Activated gamma-delta T cell (primary cell): ENCODE measurements around the gene LRRC27.

ENCODE experiments used
- DNase-seq: peaks from one replicate; lab custom pipeline; 2025; lab: John Stamatoyannopoulos, UW

Gene LRRC27

GRCh38 chr10:132402781-132403241 lies 70.8 kb downstream of the LRRC27 start:
- DNase-seq: no peak

DNA sequence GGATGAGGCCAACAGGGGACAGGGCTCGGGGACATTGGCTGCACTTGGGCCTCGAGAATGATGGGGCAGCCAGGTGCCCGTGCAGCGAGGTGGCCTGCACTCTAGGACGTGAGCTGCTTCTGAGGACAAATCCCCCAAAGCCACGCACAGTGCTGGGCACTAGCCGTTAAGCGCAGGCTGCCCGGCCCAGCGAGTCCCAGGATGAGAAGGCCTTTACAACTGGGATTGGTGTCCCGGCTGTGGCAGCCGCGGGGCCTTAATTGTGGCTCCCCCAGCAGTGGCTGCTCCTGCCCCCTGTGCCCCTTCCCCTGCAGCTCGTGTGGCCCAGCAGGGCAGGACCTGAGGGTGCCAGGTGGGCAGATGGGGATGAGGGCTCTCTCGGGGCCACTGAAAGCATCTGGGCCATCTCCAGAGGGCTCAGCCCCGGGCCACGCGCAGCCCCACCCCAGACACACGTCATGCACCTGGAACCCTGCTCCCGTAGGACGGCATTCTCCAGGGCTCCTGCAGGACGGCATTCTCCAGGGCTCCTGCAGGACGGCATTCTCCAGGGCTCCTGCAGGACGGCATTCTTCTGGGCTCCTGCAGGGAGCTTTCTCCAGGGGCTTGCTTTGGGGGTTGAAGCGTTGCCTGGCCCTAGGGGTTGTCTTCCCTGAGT lies 71.6 kb downstream of the LRRC27 start:
- DNase-seq: no peak

GRCh38 chr10:132404169-132404880 lies 72.3 kb downstream of the LRRC27 start:
- DNase-seq: no peak

- DNase-seq: no peak
These were observed 73.0 kb downstream of the LRRC27 start for GRCh38 chr10:132404911-132405462.

DNA sequence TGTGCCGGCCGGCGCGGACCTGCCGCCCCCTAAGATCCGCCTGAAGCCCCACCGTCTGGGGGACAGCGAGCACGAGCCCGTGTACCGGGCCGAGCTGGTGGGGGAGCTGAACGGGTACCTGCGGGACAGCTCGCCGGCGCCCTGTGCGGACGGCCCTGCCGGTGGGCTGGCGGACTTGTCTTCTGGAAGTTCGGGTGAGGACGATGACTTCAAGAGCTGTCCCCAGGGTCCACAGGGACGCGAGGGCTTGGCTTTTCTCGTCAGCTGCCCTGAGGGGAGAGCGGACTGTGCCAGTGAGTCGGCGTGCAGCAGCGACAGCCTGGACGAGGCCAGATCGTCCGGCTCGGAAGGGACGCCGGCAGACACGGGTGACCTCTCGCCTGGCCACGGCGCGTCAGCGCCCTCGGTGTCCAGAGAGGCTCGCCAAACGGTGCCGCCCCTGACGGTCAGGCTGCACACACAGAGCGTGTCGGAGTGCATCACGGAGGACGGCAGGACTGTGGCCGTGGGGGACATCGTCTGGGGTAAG lies 73.5 kb downstream of the LRRC27 start:
- DNase-seq: no peak

DNA sequence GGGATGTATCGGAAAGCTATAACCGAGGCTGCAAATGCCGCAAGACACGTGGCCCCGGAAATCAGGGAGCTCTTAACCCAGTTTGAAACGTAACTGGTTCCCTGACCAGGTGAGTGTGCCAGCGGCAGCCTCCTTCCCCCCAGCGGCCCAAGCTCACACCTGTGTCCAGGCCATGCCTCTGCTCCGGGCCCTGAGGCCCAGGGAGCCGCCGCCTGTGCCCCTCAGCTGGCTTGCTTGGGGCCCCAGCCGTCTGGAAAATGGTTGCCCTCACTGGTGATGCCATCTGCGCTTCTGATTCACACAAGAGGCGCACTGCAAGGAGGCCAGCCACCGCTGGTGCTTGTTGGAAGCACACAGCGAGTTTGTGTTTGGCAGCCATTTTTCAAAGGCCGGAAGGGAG lies 74.2 kb downstream of the LRRC27 start:
- no peak for DNase-seq

- DNase-seq: no peak
These were observed 74.8 kb downstream of the LRRC27 start for GRCh38 chr10:132406750-132407149.

DNA sequence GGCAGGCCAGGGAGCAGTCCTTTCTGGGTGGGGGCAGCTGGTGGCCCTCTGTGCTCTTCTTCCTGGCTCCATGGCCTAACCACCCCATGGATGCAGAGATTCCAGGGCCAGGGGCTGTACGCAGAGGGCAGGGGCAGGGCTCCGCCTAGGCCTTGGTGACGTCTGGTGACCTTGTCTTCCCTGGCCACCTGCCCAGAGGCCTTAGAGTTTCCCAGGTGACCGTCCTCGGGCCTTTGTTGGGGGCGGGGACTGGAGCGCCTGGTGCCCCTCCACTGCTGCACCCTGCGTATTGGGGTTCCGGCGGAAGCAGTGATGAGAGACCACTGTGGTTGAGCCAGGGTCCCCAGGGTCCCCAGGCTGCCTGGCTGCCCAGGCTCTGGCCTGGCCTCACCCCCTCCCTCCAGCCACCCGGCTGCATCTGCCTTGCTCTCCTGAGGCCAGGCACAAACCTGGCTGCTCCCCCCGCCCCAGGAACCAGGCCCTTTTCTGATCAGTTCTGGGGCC lies 75.3 kb downstream of the LRRC27 start:
- DNase-seq: no peak

GRCh38 chr10:132407846-132408278 lies 75.9 kb downstream of the LRRC27 start:
- no peak for DNase-seq

DNA sequence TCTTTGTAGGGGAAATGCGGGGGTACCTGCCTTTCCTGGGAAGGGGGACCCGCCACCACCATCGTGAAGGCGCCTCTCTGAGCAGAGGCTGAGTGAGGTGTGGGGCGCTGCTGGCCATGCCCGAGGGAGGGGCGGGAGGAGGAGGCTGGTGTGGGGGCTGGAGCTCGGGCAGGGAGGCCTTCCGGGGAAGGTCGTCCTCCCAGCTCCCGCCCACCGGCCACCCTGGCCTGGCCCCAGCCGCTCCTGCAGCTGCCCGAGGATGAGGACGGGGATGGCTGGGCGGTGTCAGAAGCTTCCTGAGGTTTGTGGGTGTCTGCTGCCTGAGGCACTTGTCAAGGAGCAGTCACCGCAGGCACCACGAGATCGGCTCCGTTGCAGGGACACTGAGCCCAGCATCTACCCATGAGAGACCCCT lies 76.4 kb downstream of the LRRC27 start:
- no peak for DNase-seq

GRCh38 chr10:132408823-132409666 lies 77.1 kb downstream of the LRRC27 start:
- DNase-seq: no peak

GRCh38 chr10:132409667-132410028 lies 77.7 kb downstream of the LRRC27 start:
- no peak for DNase-seq

DNA sequence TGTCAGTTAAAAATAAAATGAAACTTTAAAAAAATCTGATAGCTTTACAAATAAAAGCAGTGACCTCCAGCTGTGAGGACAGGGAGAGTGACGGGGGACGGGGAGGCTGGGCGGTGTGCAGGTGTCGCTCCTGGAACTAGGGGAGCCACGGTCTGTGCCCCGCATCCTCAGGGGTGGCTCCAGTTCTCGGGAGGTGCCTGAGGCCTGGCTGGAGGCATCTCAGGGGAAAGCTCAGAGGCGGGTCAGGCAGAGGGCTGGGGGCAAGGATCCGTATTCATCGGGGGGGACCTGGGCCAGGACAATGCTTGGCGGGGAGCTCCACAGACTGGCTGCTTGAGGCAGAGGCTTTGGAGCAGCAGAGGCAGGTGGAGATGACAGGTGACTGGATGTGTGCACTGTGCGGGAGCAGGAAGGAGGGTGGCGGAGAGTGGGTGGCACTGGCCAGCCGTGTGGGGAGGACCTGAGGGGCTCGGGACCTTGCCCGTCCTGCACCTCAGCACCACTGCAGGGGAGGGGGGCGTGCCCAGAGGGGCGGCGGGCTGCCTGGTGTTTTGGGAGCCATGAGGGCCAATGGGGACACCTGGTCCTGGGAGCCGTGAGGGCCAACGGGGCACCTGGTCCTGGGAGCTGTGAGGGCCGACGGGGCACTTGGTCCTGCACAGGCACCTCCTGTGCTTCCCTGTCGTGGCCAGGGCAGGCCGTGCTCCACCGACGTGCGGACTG lies 78.2 kb downstream of the LRRC27 start:
- no peak for DNase-seq

GRCh38 chr10:132410779-132411532 lies 79.0 kb downstream of the LRRC27 start:
- no peak for DNase-seq

DNA sequence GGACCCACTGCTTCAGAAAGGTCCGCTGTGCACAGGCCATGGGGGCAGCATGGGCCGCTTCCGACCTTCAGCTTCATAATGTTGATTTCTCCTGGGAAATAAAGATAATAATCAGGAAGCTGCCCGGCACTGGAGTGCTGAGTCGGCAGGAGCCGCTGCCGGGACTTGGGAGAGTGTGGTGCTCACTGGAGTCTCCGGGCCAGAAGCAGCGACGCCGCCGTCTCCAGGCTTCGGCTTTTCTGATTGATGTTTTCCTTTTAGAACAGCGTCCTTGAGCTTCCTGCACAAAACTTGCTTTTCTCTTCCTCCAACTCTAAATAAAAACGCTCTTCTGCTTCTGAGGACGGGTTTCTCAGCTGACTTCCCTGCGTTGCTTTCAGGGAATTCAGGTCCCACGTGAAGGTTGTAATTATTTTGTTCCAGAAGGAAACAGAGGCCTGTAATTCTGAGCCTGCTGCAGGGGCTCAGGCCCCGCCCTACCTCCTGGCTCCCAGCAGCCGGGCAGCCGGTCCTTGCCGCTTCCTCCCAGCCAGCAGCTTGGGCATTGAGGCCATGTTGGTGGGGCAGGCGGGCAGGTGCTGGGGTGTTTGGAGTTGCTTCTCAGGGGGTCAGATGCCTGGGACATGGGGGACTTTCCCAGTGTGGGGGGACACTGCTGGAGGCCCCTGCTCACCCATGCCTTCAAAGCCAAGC lies 79.7 kb downstream of the LRRC27 start:
- DNase-seq: no peak

DNA sequence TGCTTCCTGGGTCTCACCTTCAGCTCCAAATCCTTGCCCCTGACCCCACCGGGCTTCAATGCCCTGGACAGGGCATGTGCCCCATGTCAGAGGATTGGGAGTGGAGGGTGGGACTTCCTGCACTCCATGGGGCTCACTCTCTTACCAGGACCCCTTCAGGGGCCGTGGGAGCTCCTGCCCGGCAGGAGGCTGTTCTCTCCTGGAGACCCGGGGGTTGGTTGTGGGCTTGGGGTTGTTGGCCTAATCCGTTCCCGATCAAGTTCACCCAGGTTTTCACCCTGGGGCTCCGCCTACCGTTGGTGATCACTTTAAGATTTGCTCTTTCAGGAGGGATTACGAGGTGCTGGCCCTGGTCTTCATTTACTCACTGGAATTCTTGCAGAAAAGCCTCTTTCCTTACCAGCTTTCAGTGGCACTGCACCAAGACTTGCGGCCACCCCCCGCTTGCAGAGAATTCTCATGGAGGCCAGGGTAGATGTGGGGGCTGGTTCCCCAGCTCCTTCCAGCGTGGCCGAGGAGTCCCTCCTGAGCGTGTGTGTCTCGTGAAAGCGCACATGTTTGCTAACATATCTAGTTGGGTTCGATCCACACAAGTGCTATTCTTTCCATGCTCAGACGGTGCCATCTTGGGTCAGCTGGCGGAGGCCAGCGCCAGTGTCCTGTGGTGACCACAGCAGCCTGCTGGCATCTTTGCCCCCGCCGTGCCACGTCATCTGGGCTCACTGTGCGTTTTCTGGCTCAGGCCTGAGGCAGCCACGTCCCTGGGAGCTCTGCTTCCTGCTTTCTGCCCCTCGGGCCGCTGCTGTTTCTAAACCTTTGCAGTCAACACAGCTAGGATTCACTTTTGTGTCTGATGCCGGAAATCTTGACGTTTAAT lies 80.6 kb downstream of the LRRC27 start:
- no peak for DNase-seq

- no peak for DNase-seq
These were observed 81.5 kb downstream of the LRRC27 start for GRCh38 chr10:132413226-132414205.
